ENCODE measurements around the gene HOXB4. TPM values are rescaled to one million over a fixed set of nuclear protein-coding genes. Genes with fewer than 3 reads are reported as not detected.
"Not testable (repeated sequence)": the region's sequence is repeated elsewhere in the genome, so short reads cannot be mapped to it uniquely, and the experiment has no call there.

Gene HOXB4
- total RNA-seq, 2 experiments from 2014 or later, result 7.4 to 8.9 TPM

- POLR2A ChIA-PET, result no interaction called here
- Histone ChIP-seq H3K9me3 (ENCODE audit: low read length) (no peaks in the 10 kb centered on the region), H3K9me2 (ENCODE audit: insufficient read depth, low read length) (no peaks in the 10 kb centered on the region), H3K79me2 (ENCODE audit: insufficient read depth, low read depth, low read length) (no peaks in the 10 kb centered on the region), H3K27ac (ENCODE audit: low read depth, low read length, poor library complexity, severe bottlenecking) (no peak overlapping the region), H3K4me2 (ENCODE audit: low read length) (no peak overlapping the region), H3K4me3 (ENCODE audit: low read depth, low read length, poor library complexity, severe bottlenecking) (no peak overlapping the region), H3K4me1 (ENCODE audit: insufficient read depth, low read length, poor library complexity, severe bottlenecking) (no peaks in the 10 kb centered on the region), H3K36me3 (ENCODE audit: insufficient read depth, low read length) (no peaks in the 10 kb centered on the region), H4K20me1 (ENCODE audit: insufficient read depth, low read length) (no peaks in the 10 kb centered on the region), H2AFZ (ENCODE audit: low read length) (no peak overlapping the region)
- TF ChIP-seq EZH2phosphoT487 (IDR thresholded peaks at IDR 0.05; ENCODE audit: borderline replicate concordance, low read depth, low read length) (no peak), CTCF (conservative IDR thresholded peaks at IDR 0.05; ENCODE audit: low read length) (no peak)
- no TSS peak for BruUV-seq (replicated peaks)
- no peak for DNase-seq (ENCODE audit: low spot score)
- intact Hi-C loops (cut with micrococcal nuclease; ENCODE audit: unreplicated experiment), result no loop called here
- CTCF ChIA-PET (ENCODE audit: unreplicated experiment), result no interaction called here
Observed at GRCh38 chr17:48537316-48537715, 40.8 kb downstream of the HOXB4 start.

GRCh38 chr17:48535793-48536559 is 42.2 kb downstream of the HOXB4 start:
- H3K4me1 ChIP-seq (ENCODE audit: insufficient read depth, low read length, poor library complexity, severe bottlenecking); intact Hi-C loops (cut with micrococcal nuclease; ENCODE audit: unreplicated experiment); H3K9me3 ChIP-seq (ENCODE audit: low read length); CTCF ChIA-PET (ENCODE audit: unreplicated experiment); H3K36me3 ChIP-seq (ENCODE audit: insufficient read depth, low read length); H3K4me3 ChIP-seq (ENCODE audit: low read depth, low read length, poor library complexity, severe bottlenecking); H3K4me2 ChIP-seq (ENCODE audit: low read length); H3K79me2 ChIP-seq (ENCODE audit: insufficient read depth, low read depth, low read length); H2AFZ ChIP-seq (ENCODE audit: low read length); H4K20me1 ChIP-seq (ENCODE audit: insufficient read depth, low read length); H3K27ac ChIP-seq (ENCODE audit: low read depth, low read length, poor library complexity, severe bottlenecking); DNase-seq (ENCODE audit: low spot score); H3K9me2 ChIP-seq (ENCODE audit: insufficient read depth, low read length); BruUV-seq (replicated peaks): not testable (repeated sequence)
- POLR2A ChIA-PET, result interaction anchor here (0.8 to 1.0 kb wide), 2 partner anchors 11 to 123 kb away, joined by 3 to 4 read pairs; no protein-coding TSS in a partner anchor

- Histone ChIP-seq H3K4me1 (ENCODE audit: insufficient read depth, low read length, poor library complexity, severe bottlenecking) (no peaks in the 10 kb centered on the region), H3K9me2 (ENCODE audit: insufficient read depth, low read length) (no peaks in the 10 kb centered on the region), H3K27ac (ENCODE audit: low read depth, low read length, poor library complexity, severe bottlenecking) (no peak overlapping the region), H3K79me2 (ENCODE audit: insufficient read depth, low read depth, low read length) (no peaks in the 10 kb centered on the region), H3K4me3 (ENCODE audit: low read depth, low read length, poor library complexity, severe bottlenecking) (no peak overlapping the region), H3K36me3 (ENCODE audit: insufficient read depth, low read length) (no peaks in the 10 kb centered on the region), H4K20me1 (ENCODE audit: insufficient read depth, low read length) (no peaks in the 10 kb centered on the region), H3K9me3 (ENCODE audit: low read length) (no peaks in the 10 kb centered on the region), H2AFZ (ENCODE audit: low read length) (no peak overlapping the region), H3K4me2 (ENCODE audit: low read length) (no peak overlapping the region)
- BruUV-seq (replicated peaks), result no TSS peak
- POLR2A ChIA-PET, result interaction anchor here (0.9 kb wide), 1 partner anchor 8 kb away, joined by 4 read pairs; no protein-coding TSS in a partner anchor
- CTCF ChIA-PET (ENCODE audit: unreplicated experiment), result no interaction called here
- DNase-seq (ENCODE audit: low spot score), result no peak
- TF ChIP-seq CTCF (conservative IDR thresholded peaks at IDR 0.05; ENCODE audit: low read length) (no peak), EZH2phosphoT487 (IDR thresholded peaks at IDR 0.05; ENCODE audit: borderline replicate concordance, low read depth, low read length) (no peak)
- intact Hi-C loops (cut with micrococcal nuclease; ENCODE audit: unreplicated experiment), result no loop called here
Observed at GRCh38 chr17:48532261-48532660, 45.9 kb downstream of the HOXB4 start.

All from OCI-LY7 (cell line).